Testis (tissue), 2 donors: ENCODE results near the gene VEGFD.

Source experiments
- POLR2A ChIP-seq: fragments of 450-650 bp; IDR thresholded peaks from one replicate; pipeline ENCODE4 v1.6.1; 2017; ENCODE audit warnings: antibody characterized with exemption, mild to moderate bottlenecking, moderate library complexity
- TF ChIP-seq, protein P1 (sequence below), 3 experiments: fragments of 450-650 bp in 2 of 3; fragments of 200-600 bp in 1 of 3; sonication (generic) in 1 of 3; IDR thresholded peaks; one replicate each; pipeline ENCODE4 v1.5.1; 2016 to 2019; ENCODE audit warnings: antibody characterized with exemption in 3 of 3, mild to moderate bottlenecking in 2 of 3, moderate library complexity in 1 of 3

DNA sequence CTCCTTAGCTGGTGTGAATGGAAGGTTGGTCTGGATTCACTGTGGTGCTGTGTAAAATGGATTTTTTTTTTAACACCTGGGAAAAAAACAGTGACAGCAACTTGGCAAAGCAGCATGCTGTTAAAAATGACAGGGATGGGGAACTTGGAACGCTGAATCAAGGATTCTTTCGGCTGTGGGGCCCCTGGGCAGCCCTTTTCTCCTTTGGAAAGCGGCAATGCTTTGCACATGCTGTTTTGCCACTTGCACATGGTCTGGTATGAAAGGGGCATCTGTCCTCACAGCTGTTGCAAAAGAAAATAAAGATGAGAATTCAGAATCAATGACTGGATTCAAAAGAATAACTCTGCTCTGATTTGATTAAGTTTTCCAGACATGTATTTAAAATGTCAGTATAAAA lies 38.2 kb downstream of the VEGFD start:
- TF ChIP-seq, protein P1, sequence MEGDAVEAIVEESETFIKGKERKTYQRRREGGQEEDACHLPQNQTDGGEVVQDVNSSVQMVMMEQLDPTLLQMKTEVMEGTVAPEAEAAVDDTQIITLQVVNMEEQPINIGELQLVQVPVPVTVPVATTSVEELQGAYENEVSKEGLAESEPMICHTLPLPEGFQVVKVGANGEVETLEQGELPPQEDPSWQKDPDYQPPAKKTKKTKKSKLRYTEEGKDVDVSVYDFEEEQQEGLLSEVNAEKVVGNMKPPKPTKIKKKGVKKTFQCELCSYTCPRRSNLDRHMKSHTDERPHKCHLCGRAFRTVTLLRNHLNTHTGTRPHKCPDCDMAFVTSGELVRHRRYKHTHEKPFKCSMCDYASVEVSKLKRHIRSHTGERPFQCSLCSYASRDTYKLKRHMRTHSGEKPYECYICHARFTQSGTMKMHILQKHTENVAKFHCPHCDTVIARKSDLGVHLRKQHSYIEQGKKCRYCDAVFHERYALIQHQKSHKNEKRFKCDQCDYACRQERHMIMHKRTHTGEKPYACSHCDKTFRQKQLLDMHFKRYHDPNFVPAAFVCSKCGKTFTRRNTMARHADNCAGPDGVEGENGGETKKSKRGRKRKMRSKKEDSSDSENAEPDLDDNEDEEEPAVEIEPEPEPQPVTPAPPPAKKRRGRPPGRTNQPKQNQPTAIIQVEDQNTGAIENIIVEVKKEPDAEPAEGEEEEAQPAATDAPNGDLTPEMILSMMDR (IDR thresholded peaks at IDR 0.05): no peak
- no peak for TF ChIP-seq POLR2A
